NCI-H1417 (cell line): ENCODE results near the gene DMAP1.

ENCODE experiments used
- DNase-seq, 3 experiments: peaks; one replicate each; lab custom pipeline; 2025; lab: John Stamatoyannopoulos, UW

Gene DMAP1

GRCh38 chr1:44228218-44228617 lies 14.9 kb downstream of the DMAP1 start:
- no peak for DNase-seq

DNA sequence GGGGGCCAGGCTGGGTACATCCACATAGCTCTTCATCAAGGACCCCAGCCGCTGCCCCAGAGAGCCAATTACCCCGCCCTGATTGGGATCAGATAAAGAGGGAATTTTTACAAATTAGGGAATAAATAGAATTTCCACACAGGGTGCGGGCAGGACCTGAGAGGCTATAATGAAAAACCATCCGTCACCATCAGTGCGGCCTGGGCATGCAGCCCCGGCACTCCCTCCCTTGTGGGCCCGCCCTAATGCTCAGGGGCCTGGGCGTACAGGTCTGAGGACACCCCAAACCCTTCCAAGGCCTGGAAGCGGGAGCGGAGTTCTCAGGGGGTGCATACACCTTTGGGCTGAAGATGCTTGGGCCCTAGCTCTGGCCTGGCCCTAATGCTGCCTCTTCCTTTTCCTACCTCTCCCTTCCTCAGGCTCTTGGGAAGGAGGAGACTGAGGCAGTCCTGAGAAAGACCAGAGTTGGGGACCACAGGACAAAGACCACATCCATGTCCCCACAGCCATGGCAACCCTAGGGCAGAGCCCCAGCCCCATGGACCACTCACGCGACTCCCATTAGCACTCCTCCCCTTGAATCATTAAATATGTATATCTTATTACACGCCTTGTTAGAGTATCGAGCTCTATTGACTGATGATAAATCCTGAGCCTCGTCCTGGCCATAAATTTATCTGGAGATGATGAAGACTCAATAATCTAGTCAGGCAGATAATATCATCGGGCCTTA lies 16.3 kb downstream of the DMAP1 start:
- no peak for DNase-seq

DNA sequence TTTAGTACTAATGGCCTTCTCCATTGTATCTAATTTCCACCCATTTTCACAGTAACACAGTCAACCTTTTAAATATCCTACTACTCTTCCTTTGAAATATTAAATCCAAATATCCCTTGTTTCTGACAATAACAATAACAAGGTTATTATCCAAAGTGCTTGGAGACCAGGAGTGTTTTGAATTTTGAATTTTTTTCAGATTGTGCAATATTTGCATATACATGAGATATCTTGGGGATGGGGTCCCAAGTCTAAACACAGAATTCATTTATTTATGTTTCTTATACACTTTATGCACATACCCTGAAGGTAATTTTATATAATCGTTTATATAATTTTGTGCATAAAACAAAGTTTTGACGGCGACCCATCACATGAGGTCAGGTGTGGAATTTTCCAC lies 17.5 kb downstream of the DMAP1 start:
- no peak for DNase-seq

GRCh38 chr1:44233593-44233992 lies 20.3 kb downstream of the DMAP1 start:
- no peak for DNase-seq

GRCh38 chr1:44235808-44236207 lies 22.5 kb downstream of the DMAP1 start:
- peak in 1 of 3 experiments; percentile 29 for DNase-seq

DNA sequence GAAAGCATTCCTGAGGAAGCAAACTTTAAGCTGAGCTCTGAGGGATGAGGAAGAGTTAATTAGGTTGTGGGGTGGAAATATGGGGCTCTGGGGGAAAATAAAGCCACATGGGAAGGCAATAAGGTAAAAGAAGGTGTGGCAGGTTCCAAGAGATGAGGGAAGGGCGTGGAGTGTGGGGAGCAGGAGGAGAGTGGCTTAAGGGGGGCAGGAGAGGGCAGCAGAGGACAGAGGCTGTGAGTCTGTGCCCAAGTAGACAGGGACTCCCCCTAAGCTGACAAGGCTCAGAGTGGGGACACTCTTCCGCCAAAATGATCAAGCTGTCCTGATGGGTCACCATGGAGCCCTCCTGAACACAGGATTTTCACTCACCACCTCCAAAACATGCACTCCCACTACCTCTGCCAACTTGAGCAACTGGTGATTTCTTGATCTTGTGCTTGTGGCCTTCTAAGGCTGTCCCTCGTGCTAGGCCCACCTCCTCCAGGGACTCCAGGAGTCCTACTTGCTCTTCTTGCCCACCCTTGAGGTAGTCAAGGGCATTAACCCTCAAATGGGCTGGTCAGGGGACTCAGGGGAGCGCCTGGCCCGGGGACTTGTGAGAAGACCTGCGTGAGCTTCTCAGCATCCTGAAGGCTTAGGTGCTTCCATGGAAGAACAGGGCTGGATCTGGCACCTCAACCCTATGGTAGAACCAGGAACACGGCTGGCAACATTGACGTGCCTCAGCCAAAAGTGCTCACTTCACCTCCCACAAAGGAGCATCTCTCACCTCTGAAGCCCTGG lies 23.4 kb downstream of the DMAP1 start:
- DNase-seq, result no peak

GRCh38 chr1:44237721-44238457 lies 24.6 kb downstream of the DMAP1 start:
- DNase-seq, result peak in 2 of 3 experiments; percentile 31 to 88

DNA sequence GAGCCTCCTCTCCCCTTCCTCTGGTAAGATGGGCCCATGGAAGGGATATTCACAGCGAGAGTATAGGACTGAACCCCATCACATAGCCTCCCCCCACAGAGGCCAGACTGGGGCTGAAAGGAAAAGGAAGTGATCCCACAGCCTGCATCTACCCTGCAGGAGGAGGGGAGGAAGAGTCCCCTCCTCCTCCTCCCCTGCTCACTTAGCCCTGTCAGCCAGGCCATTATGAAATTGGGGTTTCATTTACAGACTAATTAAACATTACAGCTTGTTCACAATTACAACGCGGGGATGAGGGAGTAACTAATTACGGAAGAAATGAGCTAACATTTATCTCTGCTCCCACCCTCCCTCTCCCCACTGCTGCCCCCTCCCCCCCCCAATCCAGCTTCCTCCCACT lies 25.4 kb downstream of the DMAP1 start:
- DNase-seq, result peak in 1 of 3 experiments; percentile 11

DNA sequence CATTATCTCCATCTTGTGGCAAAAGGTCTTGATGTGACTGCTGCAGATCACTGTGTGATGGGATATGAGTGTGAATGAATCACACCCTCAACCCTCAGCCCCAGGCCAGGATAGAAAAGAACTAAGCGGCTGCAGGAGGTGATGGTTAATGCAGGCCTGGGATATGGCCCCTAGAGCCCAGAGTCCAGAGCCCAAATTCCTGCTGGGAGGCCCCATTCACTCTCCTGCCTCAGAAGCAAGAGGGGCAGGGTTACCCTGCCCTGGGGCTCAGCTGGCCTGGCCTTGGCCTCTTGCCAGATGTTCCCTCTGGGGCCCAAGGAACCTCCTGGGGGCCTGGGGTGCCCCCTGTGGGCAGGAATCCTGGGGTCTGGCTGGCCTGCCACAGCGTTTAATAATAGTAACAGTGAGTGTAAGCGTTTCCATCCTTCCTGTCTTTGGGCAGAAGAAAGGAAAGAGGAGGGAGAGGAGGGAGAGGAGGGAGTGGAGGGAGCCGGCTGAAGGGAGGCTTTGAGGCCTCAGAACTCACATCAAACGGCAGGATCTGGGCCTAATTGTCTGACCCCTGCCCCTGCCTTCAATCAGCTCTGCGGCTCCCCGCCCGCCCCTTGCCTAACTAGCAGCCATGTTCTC lies 26.2 kb downstream of the DMAP1 start:
- peak in 1 of 3 experiments; percentile 24 for DNase-seq

- DNase-seq, result no peak
Observed at GRCh38 chr1:44239961-44240371, 26.7 kb downstream of the DMAP1 start.

- peak in 1 of 3 experiments; percentile 16 for DNase-seq
Observed at GRCh38 chr1:44240802-44241671, 27.8 kb downstream of the DMAP1 start.

DNA sequence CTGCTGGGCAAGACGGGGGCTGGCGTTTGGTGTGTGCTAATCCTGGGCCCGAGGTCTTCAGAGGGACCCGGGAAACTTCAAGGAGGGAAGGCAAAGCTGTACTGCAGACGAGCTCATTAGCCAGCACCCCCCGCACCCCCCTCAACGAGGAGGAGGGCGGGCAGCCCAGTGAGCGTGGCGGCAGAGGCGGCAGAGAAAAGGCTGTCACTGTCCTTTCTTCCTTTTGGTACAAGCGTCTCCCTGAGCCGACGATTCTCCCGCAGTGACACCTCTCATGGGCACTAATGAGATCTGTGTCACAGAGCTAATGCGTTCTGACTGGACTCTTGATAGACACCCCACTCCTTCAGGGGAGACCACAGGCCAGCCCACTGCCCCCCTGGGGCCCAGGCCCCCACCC lies 29.5 kb downstream of the DMAP1 start:
- no peak for DNase-seq

DNA sequence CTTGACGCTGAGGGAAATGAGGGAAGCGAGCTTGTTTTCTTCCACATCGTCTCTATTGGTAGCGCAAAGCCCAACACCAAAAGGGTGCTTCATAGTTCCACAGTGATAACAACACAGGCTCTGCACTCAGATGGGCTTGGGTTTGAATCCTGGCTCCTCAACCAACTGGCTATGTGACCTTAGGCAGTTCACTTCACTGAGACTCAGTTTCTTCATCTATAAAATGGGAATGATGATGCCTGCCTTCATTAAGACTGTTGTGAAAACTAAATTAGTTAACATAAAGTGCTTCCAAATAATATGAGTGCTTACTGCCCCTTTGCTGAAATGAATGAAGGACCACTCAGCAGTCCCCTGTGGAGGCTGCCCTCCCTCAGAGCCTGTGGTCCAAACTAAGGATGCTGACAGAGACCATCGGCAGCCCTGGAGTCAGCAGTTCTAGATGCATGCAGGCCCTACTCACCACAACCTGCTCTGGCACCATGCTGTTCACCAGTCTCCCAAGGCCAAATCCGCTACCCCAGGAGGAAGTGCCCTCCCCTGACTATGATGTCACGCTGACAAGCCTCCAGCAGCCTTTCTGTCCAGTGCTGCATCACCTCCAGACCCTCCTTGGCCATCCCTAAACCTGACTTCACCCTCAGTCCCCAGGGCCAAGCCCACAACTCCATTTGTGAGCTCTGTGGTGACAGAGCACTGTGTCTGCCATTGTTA lies 30.7 kb downstream of the DMAP1 start:
- no peak for DNase-seq

- peak in 2 of 3 experiments; percentile 19 to 74 for DNase-seq
Observed at GRCh38 chr1:44244986-44245385, 31.7 kb downstream of the DMAP1 start.

- DNase-seq, result no peak
Observed at GRCh38 chr1:44246806-44247205, 33.5 kb downstream of the DMAP1 start.

DNA sequence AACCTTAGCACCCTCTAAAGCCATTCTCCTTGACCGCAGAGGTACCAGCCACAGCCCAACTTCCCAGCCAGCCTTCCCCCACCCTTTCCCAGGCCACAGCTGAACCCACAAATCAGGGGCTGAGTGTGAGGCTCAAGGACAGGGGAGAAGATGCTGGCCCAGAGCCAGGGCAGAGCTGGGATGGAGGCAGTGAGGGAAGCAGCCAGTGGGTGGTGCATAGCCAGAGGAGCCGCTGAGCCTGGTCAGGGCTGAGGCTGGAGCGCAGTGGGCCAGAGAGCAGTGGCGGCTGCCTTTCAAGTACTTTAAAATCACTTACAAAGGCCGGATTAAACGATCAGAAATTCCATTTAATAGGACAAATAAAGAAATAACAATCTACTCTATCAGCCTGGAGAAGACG lies 36.3 kb downstream of the DMAP1 start:
- peak; percentile 9 to 54 (median 49) for DNase-seq

DNA sequence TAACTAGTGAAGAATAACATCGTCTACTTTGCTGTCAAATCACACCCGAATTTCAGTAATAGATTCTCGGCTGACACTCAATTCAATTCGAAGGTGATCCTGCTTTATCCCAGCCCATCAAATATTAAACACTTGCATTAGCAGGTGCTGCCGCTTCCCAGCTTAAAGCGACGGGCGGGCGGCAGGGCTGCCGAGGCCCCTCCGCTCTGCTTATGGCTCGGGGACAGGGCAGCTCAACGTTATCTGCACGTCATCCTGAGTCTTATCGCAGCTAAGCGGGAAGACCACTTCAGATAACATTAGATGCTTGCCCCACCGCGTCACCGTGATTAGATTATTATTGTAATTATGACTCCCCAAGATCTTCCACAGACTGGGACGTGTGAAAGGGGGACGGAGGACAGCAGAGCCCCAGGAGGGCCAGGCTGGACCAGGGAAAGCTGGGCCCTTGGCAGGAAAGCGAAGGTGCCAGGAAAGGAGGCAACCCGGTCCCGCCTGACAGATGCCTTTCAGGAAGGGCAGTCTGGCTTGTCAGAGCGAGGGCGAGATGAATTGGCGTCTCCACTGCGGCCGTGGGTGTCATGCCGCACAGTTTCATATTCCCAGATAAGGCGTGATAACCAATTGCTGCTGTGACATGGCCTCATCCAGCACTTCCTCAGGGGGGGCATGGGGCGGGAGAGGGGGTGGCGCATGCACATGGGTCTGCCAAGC lies 37.0 kb downstream of the DMAP1 start:
- DNase-seq, result no peak

DNA sequence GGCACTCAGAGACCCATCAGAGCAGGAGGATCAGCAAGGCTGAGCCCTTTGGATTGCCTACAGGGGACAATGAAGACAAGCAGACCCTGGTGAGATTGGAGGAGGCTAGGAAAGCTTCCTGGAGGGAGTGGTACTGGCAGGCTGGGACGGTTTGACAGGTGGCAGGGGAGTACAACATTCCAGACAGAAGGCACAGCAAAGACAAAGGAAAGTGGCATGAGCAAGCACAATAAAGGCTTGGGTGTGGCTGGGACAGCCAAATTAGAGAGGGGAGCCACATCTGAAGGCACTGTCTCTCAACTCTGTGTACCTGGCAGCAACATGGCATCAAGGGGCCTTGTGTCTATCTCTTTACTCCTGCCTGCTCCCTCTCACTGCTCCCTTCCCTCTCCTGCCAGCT lies 38.2 kb downstream of the DMAP1 start:
- no peak for DNase-seq

GRCh38 chr1:44251989-44252671 lies 38.9 kb downstream of the DMAP1 start:
- peak in 1 of 3 experiments; percentile 26 for DNase-seq
